ENCODE measurements around the gene NRXN2. TPM values are rescaled to one million over a fixed set of nuclear protein-coding genes. Genes with fewer than 3 reads are reported as not detected.

Gene NRXN2
- total RNA-seq, 1 donor from 2014 or later = 0.14 TPM

DNA sequence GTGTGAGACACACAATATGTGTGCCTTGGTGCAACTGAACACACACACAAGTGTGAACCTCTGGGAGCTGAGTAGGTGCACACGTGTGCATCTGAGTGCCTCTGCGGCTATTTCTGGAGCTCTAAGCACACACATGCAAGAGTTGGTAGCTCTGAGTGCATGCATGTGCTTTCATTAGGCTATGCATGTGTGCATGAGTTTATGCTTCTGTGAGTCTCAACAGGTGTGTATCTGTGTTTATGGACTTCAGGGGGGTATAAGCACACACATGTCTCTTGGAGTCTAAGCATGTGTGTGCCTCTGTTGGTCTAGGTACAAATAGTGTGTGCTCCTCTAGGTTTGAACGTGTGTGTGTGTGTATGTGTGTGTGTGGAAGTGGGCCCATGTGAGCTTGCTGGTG lies 106.2 kb downstream of the NRXN2 start:
- no peaks in the 10 kb centered on the region for H3K36me3 ChIP-seq (ENCODE audit: insufficient read depth, low read length)
- Mint-ChIP-seq H3K27ac (ENCODE audit: unreplicated experiment) (no peak overlapping the region), H3K27me3 (ENCODE audit: low read depth, unreplicated experiment) (peaks cover 28% of the 10 kb centered on the region), H3K36me3 (ENCODE audit: low read depth, unreplicated experiment) (no peaks in the 10 kb centered on the region), H3K4me1 (ENCODE audit: low read depth, unreplicated experiment) (peaks cover 3% of the 10 kb centered on the region), H3K9me3 (ENCODE audit: unreplicated experiment) (no peaks in the 10 kb centered on the region), H3K4me3 (ENCODE audit: unreplicated experiment) (no peak overlapping the region)
- H4K20me1 ChIP-seq (ENCODE audit: insufficient read depth, low read length) = no peaks in the 10 kb centered on the region
- H3K27me3 ChIP-seq (ENCODE audit: insufficient read depth, low read length) = no peaks in the 10 kb centered on the region
- FAIRE-seq (no peak), DNase-seq (ENCODE audit: low read depth) (no peak)
- TF ChIP-seq, protein P1, sequence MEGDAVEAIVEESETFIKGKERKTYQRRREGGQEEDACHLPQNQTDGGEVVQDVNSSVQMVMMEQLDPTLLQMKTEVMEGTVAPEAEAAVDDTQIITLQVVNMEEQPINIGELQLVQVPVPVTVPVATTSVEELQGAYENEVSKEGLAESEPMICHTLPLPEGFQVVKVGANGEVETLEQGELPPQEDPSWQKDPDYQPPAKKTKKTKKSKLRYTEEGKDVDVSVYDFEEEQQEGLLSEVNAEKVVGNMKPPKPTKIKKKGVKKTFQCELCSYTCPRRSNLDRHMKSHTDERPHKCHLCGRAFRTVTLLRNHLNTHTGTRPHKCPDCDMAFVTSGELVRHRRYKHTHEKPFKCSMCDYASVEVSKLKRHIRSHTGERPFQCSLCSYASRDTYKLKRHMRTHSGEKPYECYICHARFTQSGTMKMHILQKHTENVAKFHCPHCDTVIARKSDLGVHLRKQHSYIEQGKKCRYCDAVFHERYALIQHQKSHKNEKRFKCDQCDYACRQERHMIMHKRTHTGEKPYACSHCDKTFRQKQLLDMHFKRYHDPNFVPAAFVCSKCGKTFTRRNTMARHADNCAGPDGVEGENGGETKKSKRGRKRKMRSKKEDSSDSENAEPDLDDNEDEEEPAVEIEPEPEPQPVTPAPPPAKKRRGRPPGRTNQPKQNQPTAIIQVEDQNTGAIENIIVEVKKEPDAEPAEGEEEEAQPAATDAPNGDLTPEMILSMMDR (IDR thresholded peaks at IDR 0.05; ENCODE audit: insufficient read depth, low read depth, low read length) = no peak
- TF ChIP-seq EZH2 (IDR thresholded peaks at IDR 0.05; ENCODE audit: insufficient read depth, low read length) = no peak
- H2AFZ ChIP-seq (ENCODE audit: low read depth, low read length) = no peak overlapping the region
- no peaks in the 10 kb centered on the region for H3K9me3 ChIP-seq (ENCODE audit: insufficient read depth, low read depth, low read length)
- H3K4me3 ChIP-seq (ENCODE audit: insufficient read depth, low read depth, low read length) = no peak overlapping the region
- H3K27ac ChIP-seq (ENCODE audit: low read depth, low read length) = no peak overlapping the region
- no peak overlapping the region for H3K4me2 ChIP-seq (ENCODE audit: low read length)
- H3K4me1 ChIP-seq (ENCODE audit: insufficient read depth, low read length) = no peaks in the 10 kb centered on the region
- no peak overlapping the region for H3K9ac ChIP-seq (ENCODE audit: low read length)
- H3K79me2 ChIP-seq (ENCODE audit: insufficient read depth, low read length) = no peaks in the 10 kb centered on the region

- Histone ChIP-seq H3K27me3 (ENCODE audit: insufficient read depth, low read length) (no peaks in the 10 kb centered on the region), H3K27ac (ENCODE audit: low read depth, low read length) (no peak overlapping the region), H2AFZ (ENCODE audit: low read depth, low read length) (no peak overlapping the region), H3K9ac (ENCODE audit: low read length) (no peak overlapping the region), H3K4me1 (ENCODE audit: insufficient read depth, low read length) (no peaks in the 10 kb centered on the region), H3K9me3 (ENCODE audit: insufficient read depth, low read depth, low read length) (no peaks in the 10 kb centered on the region), H3K4me2 (ENCODE audit: low read length) (no peak overlapping the region), H4K20me1 (ENCODE audit: insufficient read depth, low read length) (no peaks in the 10 kb centered on the region), H3K4me3 (ENCODE audit: insufficient read depth, low read depth, low read length) (no peak overlapping the region), H3K79me2 (ENCODE audit: insufficient read depth, low read length) (no peaks in the 10 kb centered on the region), H3K36me3 (ENCODE audit: insufficient read depth, low read length) (no peaks in the 10 kb centered on the region)
- DNase-seq (ENCODE audit: low read depth) = no peak
- Mint-ChIP-seq H3K4me1 (ENCODE audit: low read depth, unreplicated experiment) (peaks cover 3% of the 10 kb centered on the region), H3K27me3 (ENCODE audit: low read depth, unreplicated experiment) (peaks cover 33% of the 10 kb centered on the region), H3K4me3 (ENCODE audit: unreplicated experiment) (no peak overlapping the region), H3K36me3 (ENCODE audit: low read depth, unreplicated experiment) (no peaks in the 10 kb centered on the region), H3K27ac (ENCODE audit: unreplicated experiment) (no peak overlapping the region), H3K9me3 (ENCODE audit: unreplicated experiment) (no peaks in the 10 kb centered on the region)
- FAIRE-seq = no peak
- no peak for TF ChIP-seq EZH2 (IDR thresholded peaks at IDR 0.05; ENCODE audit: insufficient read depth, low read length)
- TF ChIP-seq, protein P1 (IDR thresholded peaks at IDR 0.05; ENCODE audit: insufficient read depth, low read depth, low read length) = no peak
Measured at GRCh38 chr11:64614917-64615316, 108.1 kb downstream of the NRXN2 start.

DNA sequence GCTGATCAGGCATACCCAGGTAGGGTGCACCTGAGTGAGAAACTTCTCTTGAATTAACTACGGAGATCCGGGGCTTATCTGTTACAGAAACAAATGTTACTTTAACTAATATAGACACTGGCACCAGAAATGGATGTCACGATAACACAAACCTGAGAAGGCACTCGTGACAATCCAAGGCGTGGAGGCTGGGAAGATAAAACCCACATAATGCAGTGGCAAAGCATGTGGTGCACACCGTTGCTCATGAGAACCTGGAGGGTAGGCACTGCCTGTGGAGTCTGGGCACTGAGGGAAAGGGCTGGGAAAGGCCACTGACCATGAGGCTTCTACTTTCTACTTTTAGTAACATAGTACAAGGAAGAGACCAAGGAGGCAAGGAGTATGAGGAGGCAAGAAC lies 109.3 kb downstream of the NRXN2 start:
- no peak overlapping the region for H3K4me3 Mint-ChIP-seq (ENCODE audit: unreplicated experiment)
- FAIRE-seq (no peak), DNase-seq (ENCODE audit: low read depth) (no peak)
- Histone ChIP-seq H3K4me2 (ENCODE audit: low read length) (no peak overlapping the region), H3K4me3 (ENCODE audit: insufficient read depth, low read depth, low read length) (no peak overlapping the region), H3K36me3 (ENCODE audit: insufficient read depth, low read length) (no peaks in the 10 kb centered on the region), H4K20me1 (ENCODE audit: insufficient read depth, low read length) (no peaks in the 10 kb centered on the region), H2AFZ (ENCODE audit: low read depth, low read length) (no peak overlapping the region), H3K4me1 (ENCODE audit: insufficient read depth, low read length) (no peaks in the 10 kb centered on the region), H3K9me3 (ENCODE audit: insufficient read depth, low read depth, low read length) (no peaks in the 10 kb centered on the region), H3K9ac (ENCODE audit: low read length) (no peak overlapping the region), H3K27ac (ENCODE audit: low read depth, low read length) (no peak overlapping the region), H3K27me3 (ENCODE audit: insufficient read depth, low read length) (peaks cover under 1% of the 10 kb centered on the region), H3K79me2 (ENCODE audit: insufficient read depth, low read length) (no peaks in the 10 kb centered on the region)
- no peak overlapping the region for H3K27ac Mint-ChIP-seq (ENCODE audit: unreplicated experiment)
- H3K9me3 Mint-ChIP-seq (ENCODE audit: unreplicated experiment) = no peaks in the 10 kb centered on the region
- TF ChIP-seq, protein P1 (IDR thresholded peaks at IDR 0.05; ENCODE audit: insufficient read depth, low read depth, low read length) = no peak
- no peak for TF ChIP-seq EZH2 (IDR thresholded peaks at IDR 0.05; ENCODE audit: insufficient read depth, low read length)
- H3K4me1 Mint-ChIP-seq (ENCODE audit: low read depth, unreplicated experiment) = no peaks in the 10 kb centered on the region
- H3K27me3 Mint-ChIP-seq (ENCODE audit: low read depth, unreplicated experiment) = peaks cover 35% of the 10 kb centered on the region
- H3K36me3 Mint-ChIP-seq (ENCODE audit: low read depth, unreplicated experiment) = no peaks in the 10 kb centered on the region

All from astrocyte (in vitro differentiated cells and primary cell).